ENCODE results near the gene PFKFB3.
"Not testable (repeated sequence)": the region's sequence is repeated elsewhere in the genome, so short reads cannot be mapped to it uniquely, and the experiment has no call there.

The PFKFB3 gene

GRCh38 chr10:6275022-6275997, 72.6 kb downstream of the PFKFB3 start:
- no peak overlapping the region for H3K4me3 ChIP-seq (ENCODE audit: insufficient read depth, low read depth, low read length, poor library complexity, severe bottlenecking)
- peaks cover 30% of the 10 kb centered on the region for H3K4me1 ChIP-seq (ENCODE audit: control insufficient read depth, insufficient read depth, low read length, poor library complexity, severe bottlenecking)
- no peaks in the 10 kb centered on the region for H3K9me3 ChIP-seq (ENCODE audit: control insufficient read depth, low read length)
- H3K27ac ChIP-seq (ENCODE audit: insufficient read depth, low read length, poor library complexity, severe bottlenecking) = peak overlapping the region; percentile 60
- no peaks in the 10 kb centered on the region for H3K27me3 ChIP-seq (replicated peaks; ENCODE audit: control insufficient read depth, insufficient read depth, low read length, poor library complexity, severe bottlenecking)
- DNase-seq = peak; percentile 88 to 93 (median 92)
- H3K36me3 ChIP-seq (ENCODE audit: control insufficient read depth, insufficient read depth, low read length) = no peaks in the 10 kb centered on the region

GRCh38 chr10:6276356-6276755, 73.6 kb downstream of the PFKFB3 start:
- no peak for DNase-seq
- Histone ChIP-seq H3K27ac (ENCODE audit: insufficient read depth, low read length, poor library complexity, severe bottlenecking) (no peak overlapping the region), H3K4me3 (ENCODE audit: insufficient read depth, low read depth, low read length, poor library complexity, severe bottlenecking) (no peak overlapping the region)

GRCh38 chr10:6278519-6279120, 75.9 kb downstream of the PFKFB3 start:
- DNase-seq = no peak
- Histone ChIP-seq H3K36me3 (ENCODE audit: control insufficient read depth, insufficient read depth, low read length) (no peaks in the 10 kb centered on the region), H3K4me1 (ENCODE audit: control insufficient read depth, insufficient read depth, low read length, poor library complexity, severe bottlenecking) (peaks cover 15% of the 10 kb centered on the region), H3K27ac (ENCODE audit: insufficient read depth, low read length, poor library complexity, severe bottlenecking) (no peak overlapping the region), H3K9me3 (ENCODE audit: control insufficient read depth, low read length) (no peaks in the 10 kb centered on the region), H3K27me3 (replicated peaks; ENCODE audit: control insufficient read depth, insufficient read depth, low read length, poor library complexity, severe bottlenecking) (no peaks in the 10 kb centered on the region), H3K4me3 (ENCODE audit: insufficient read depth, low read depth, low read length, poor library complexity, severe bottlenecking) (no peak overlapping the region)

More at GRCh38 chr10:6276356-6276755, 73.6 kb downstream of the PFKFB3 start:
- peaks cover 23% of the 10 kb centered on the region for H3K4me1 ChIP-seq (ENCODE audit: control insufficient read depth, insufficient read depth, low read length, poor library complexity, severe bottlenecking)
- H3K36me3 ChIP-seq (ENCODE audit: control insufficient read depth, insufficient read depth, low read length) = no peaks in the 10 kb centered on the region
- no peaks in the 10 kb centered on the region for H3K9me3 ChIP-seq (ENCODE audit: control insufficient read depth, low read length)
- no peaks in the 10 kb centered on the region for H3K27me3 ChIP-seq (replicated peaks; ENCODE audit: control insufficient read depth, insufficient read depth, low read length, poor library complexity, severe bottlenecking)

GRCh38 chr10:6279540-6280267, 77.0 kb downstream of the PFKFB3 start:
- Histone ChIP-seq H3K36me3 (ENCODE audit: control insufficient read depth, insufficient read depth, low read length) (no peaks in the 10 kb centered on the region), H3K4me3 (ENCODE audit: insufficient read depth, low read depth, low read length, poor library complexity, severe bottlenecking) (no peak overlapping the region), H3K9me3 (ENCODE audit: control insufficient read depth, low read length) (no peaks in the 10 kb centered on the region), H3K27me3 (replicated peaks; ENCODE audit: control insufficient read depth, insufficient read depth, low read length, poor library complexity, severe bottlenecking) (no peaks in the 10 kb centered on the region), H3K27ac (ENCODE audit: insufficient read depth, low read length, poor library complexity, severe bottlenecking) (no peak overlapping the region), H3K4me1 (ENCODE audit: control insufficient read depth, insufficient read depth, low read length, poor library complexity, severe bottlenecking) (peaks cover 14% of the 10 kb centered on the region)
- no peak for DNase-seq

GRCh38 chr10:6280291-6280690, 77.6 kb downstream of the PFKFB3 start:
- peaks cover 10% of the 10 kb centered on the region for H3K4me1 ChIP-seq (ENCODE audit: control insufficient read depth, insufficient read depth, low read length, poor library complexity, severe bottlenecking)
- no peaks in the 10 kb centered on the region for H3K27me3 ChIP-seq (replicated peaks; ENCODE audit: control insufficient read depth, insufficient read depth, low read length, poor library complexity, severe bottlenecking)
- DNase-seq = no peak
- no peak overlapping the region for H3K27ac ChIP-seq (ENCODE audit: insufficient read depth, low read length, poor library complexity, severe bottlenecking)
- H3K9me3 ChIP-seq (ENCODE audit: control insufficient read depth, low read length) = no peaks in the 10 kb centered on the region
- no peak overlapping the region for H3K4me3 ChIP-seq (ENCODE audit: insufficient read depth, low read depth, low read length, poor library complexity, severe bottlenecking)
- no peaks in the 10 kb centered on the region for H3K36me3 ChIP-seq (ENCODE audit: control insufficient read depth, insufficient read depth, low read length)

GRCh38 chr10:6282454-6282958, 79.8 kb downstream of the PFKFB3 start:
- no peaks in the 10 kb centered on the region for H3K9me3 ChIP-seq (ENCODE audit: control insufficient read depth, low read length)
- no peak overlapping the region for H3K4me3 ChIP-seq (ENCODE audit: insufficient read depth, low read depth, low read length, poor library complexity, severe bottlenecking)
- H3K27me3 ChIP-seq (replicated peaks; ENCODE audit: control insufficient read depth, insufficient read depth, low read length, poor library complexity, severe bottlenecking) = no peaks in the 10 kb centered on the region
- no peak for DNase-seq
- no peaks in the 10 kb centered on the region for H3K36me3 ChIP-seq (ENCODE audit: control insufficient read depth, insufficient read depth, low read length)
- H3K27ac ChIP-seq (ENCODE audit: insufficient read depth, low read length, poor library complexity, severe bottlenecking) = no peak overlapping the region
- peaks cover 5% of the 10 kb centered on the region for H3K4me1 ChIP-seq (ENCODE audit: control insufficient read depth, insufficient read depth, low read length, poor library complexity, severe bottlenecking)

GRCh38 chr10:6283655-6284054, 80.9 kb downstream of the PFKFB3 start:
- no peaks in the 10 kb centered on the region for H3K27me3 ChIP-seq (replicated peaks; ENCODE audit: control insufficient read depth, insufficient read depth, low read length, poor library complexity, severe bottlenecking)
- H3K36me3 ChIP-seq (ENCODE audit: control insufficient read depth, insufficient read depth, low read length) = no peaks in the 10 kb centered on the region
- H3K27ac ChIP-seq (ENCODE audit: insufficient read depth, low read length, poor library complexity, severe bottlenecking) = no peak overlapping the region
- H3K4me1 ChIP-seq (ENCODE audit: control insufficient read depth, insufficient read depth, low read length, poor library complexity, severe bottlenecking) = peaks cover 5% of the 10 kb centered on the region
- no peak overlapping the region for H3K4me3 ChIP-seq (ENCODE audit: insufficient read depth, low read depth, low read length, poor library complexity, severe bottlenecking)
- H3K9me3 ChIP-seq (ENCODE audit: control insufficient read depth, low read length) = no peaks in the 10 kb centered on the region
- DNase-seq = no peak

- H3K27ac ChIP-seq (ENCODE audit: insufficient read depth, low read length, poor library complexity, severe bottlenecking); H3K27me3 ChIP-seq (replicated peaks; ENCODE audit: control insufficient read depth, insufficient read depth, low read length, poor library complexity, severe bottlenecking); H3K36me3 ChIP-seq (ENCODE audit: control insufficient read depth, insufficient read depth, low read length); H3K4me1 ChIP-seq (ENCODE audit: control insufficient read depth, insufficient read depth, low read length, poor library complexity, severe bottlenecking); H3K9me3 ChIP-seq (ENCODE audit: control insufficient read depth, low read length); H3K4me3 ChIP-seq (ENCODE audit: insufficient read depth, low read depth, low read length, poor library complexity, severe bottlenecking); DNase-seq: not testable (repeated sequence)
Measured at GRCh38 chr10:6290621-6291020, 87.9 kb downstream of the PFKFB3 start.

- H3K9me3 ChIP-seq (ENCODE audit: control insufficient read depth, low read length) = no peaks in the 10 kb centered on the region
- H3K36me3 ChIP-seq (ENCODE audit: control insufficient read depth, insufficient read depth, low read length) = no peaks in the 10 kb centered on the region
- H3K4me1 ChIP-seq (ENCODE audit: control insufficient read depth, insufficient read depth, low read length, poor library complexity, severe bottlenecking) = peaks cover 8% of the 10 kb centered on the region
- no peak overlapping the region for H3K27ac ChIP-seq (ENCODE audit: insufficient read depth, low read length, poor library complexity, severe bottlenecking)
- H3K27me3 ChIP-seq (replicated peaks; ENCODE audit: control insufficient read depth, insufficient read depth, low read length, poor library complexity, severe bottlenecking) = no peaks in the 10 kb centered on the region
- DNase-seq = no peak
- H3K4me3 ChIP-seq (ENCODE audit: insufficient read depth, low read depth, low read length, poor library complexity, severe bottlenecking) = no peak overlapping the region
Measured at GRCh38 chr10:6292741-6293151, 90.0 kb downstream of the PFKFB3 start.

Measured in effector memory CD4-positive, alpha-beta T cell (primary cell).